GM21515 (cell line): ENCODE results near the gene NAA15.
"Not testable (repeated sequence)": the region's sequence is repeated elsewhere in the genome, so short reads cannot be mapped to it uniquely, and the experiment has no call there.

Source experiments
- ATAC-seq: cut with Tn5 transposase; IDR thresholded peaks from one replicate; pipeline ENCODE4 v1.9.1; 2021; ENCODE audit not compliant: unreplicated experiment

The NAA15 gene

DNA sequence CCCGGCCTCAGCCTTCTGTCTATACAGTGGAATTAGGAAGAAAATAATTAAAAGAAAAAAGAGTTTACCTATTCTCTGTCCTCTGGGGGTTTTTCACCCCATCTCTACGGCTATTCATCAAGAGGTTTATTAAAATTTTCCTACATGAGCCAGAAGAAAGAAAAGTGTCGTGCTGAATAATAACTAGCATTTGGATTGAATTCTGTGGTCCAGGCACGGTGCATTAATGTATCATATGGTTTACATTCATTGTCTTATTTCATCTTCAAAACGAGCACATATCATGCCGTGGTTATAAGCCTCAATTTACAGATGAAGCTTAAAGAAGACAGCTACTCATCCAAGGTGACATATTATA, 5.4 kb upstream of the NAA15 start:
- ATAC-seq, result no peak

DNA sequence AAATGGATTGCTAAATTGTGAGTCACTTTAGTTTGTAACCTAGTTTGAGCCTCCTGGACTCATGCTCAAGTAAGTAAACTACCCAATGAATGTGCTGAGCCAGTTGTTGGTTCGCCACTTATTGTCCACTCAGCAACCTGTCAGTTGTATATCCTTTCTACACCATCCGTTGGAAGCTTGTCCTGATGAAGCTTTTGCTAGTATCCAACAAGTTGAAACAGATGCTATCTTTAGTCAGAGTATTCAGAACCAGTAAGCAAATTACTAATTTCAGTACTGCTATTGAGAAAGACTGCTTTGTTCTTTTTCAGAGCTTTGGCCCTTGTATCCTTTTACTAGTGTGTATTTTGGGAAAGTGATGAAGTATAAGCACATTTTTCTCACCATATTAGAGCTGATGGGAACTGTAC, 4.3 kb upstream of the NAA15 start:
- no peak for ATAC-seq

DNA sequence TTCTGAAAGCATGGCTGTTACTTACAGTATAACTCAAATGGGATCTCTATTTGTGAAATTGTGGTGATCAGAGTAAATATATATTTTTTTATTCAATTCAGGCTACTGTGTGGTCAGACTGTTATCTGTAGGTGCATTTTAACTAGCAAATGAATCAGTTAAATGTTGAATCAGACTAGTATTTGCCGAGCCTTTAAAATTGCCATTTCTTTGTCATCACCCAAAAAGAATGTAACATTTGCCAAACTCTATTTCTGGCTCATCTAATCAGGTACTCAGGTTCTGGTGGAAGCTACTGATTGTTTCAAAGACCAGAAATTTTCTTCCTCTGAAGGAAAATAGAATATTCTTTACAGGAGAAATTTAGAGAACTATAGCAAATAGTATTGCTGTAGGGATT, 1.8 kb upstream of the NAA15 start:
- ATAC-seq, result no peak

DNA sequence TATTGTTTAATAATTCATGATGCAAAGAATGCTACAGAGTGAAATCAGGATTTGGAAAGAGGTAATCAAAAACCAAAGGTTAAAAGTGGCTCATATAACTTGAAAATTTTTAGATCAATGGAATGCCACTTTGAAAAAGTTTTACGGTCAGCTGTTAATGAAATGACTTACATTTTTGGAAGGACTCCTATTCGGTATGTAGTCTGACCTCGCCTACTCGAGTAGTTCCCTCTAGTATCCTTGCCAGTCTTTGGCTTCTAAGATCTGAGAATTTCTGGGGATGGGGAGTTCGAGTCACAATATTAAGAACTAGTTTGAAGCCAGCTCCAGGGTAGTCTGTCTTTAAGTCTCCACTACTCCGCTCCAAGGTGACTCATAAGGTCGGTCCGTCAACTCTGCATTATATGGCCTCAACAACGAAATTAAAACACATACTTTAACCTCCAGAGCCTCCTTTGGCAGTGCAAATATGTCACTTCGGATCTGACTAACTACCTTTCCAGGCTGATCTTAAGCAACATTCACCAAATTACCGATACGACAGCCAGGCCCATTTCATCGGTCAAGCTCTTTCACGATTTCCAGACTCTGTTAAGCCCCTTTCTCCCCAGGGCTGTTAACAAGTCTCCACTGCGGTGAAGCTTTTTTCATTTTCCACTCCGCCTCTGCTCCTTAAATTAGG, 733 bp upstream of the NAA15 start:
- peak; percentile 4 for ATAC-seq

DNA sequence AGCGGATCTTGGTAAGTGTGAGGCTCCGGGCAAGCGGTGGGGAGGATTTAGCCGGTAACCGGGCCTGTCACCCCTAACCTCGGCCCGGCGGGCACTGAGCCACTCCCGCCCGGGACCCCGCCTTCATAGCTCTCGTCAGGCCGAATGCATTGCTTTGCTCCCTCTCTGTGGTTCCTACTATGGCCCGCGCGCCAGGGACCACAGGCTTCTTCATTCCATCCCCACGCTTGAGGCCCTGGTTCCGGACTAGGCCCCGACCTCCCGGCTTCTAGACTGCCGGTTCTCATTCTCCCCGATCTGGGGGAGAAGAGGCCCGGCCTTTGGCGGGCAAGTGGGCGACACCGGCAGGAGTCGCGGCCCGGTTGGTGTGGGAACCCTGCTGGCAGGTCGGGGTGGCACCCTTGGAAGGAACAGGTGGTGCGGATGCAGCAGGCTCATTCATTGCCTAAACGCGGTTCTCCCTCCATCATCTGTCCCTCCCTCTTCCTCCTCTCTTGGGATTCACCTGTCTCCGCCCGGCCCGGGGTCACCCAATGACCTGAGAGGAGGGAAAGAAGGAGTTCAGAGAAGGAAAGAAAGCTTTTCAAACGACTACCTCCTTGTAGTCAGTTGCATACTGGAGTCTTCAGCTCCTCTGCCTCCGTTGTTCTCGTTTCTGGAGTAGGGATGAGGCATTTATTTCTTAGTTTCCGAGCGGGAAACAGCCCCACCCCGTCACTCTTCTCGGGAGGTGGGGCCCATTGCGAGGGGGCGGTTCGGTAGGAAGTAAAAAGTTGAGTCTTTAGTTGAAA, 711 bp downstream of the NAA15 start, which contains the start of gene NDUFC1:
Gene NDUFC1, minus strand, starts transcription at position 657 of the 791 bp plus-strand sequence. CDS start 6,679 bp downstream, outside the sequence.
- ATAC-seq, result peak; percentile 42

GRCh38 chr4:139304920-139305319, 3.6 kb downstream of the NAA15 start:
- no peak for ATAC-seq

GRCh38 chr4:139311909-139312308, 10.6 kb downstream of the NAA15 start:
- no peak for ATAC-seq

GRCh38 chr4:139312552-139313332, 11.4 kb downstream of the NAA15 start:
- ATAC-seq, result no peak

- not testable (repeated sequence) for ATAC-seq
Measured at GRCh38 chr4:139313414-139313813, 12.1 kb downstream of the NAA15 start.

DNA sequence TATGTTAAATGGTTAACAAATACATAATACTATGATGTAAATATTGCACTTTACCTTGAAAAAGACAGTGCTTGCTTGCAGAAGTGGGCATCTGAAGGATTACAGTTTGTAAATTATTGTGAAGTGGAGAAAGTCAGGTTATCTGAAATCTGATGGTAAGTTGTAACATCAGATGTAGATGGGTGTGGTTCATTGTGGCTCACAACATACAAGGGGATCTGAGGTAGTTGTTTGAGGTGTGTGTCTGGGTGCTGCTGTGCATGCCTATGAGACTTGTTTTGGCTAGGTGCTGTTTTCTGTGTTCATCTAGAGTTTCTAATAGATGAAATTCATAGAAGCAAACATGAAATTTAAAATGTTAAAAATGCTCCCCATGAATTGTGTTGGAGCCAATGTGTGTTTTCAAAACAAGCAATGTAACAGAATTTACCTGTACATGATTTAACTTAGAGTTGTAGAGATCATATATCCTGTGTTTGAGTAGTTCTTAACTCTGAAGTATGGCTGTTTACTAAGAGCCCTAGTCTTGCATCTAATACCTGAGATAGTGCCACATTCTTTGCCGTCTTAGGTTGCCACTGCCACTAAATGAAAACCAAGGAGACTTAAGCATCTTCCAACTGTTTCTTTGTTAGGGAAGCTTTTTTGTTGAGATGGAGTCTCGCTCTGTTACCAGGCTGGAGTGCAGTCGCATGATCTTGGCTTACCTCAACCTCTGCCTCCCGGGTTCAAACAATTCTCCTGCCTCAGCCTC, 12.9 kb downstream of the NAA15 start:
- no peak for ATAC-seq

DNA sequence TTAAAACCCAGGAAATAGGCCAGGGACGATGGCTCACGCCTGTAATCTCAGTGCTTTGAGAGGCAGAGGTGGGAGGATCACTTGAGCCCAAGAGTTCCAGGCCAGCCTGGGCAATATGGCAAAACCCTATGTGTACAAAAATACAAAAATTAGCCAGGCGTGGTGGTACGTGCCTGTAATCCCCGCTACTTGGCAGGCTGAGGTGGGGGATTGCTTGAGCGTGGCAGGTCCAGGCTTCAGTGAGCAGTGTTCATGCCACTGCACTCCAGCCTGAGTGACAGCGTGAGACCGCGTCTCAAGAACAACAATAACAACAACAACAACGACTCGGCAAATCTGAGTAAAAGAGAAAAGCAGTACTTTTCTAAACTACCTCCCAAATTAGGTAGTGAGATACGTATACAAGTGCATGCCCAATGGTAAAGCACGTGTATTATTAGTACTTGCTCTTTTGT, 13.9 kb downstream of the NAA15 start:
- peak; percentile 61 for ATAC-seq

DNA sequence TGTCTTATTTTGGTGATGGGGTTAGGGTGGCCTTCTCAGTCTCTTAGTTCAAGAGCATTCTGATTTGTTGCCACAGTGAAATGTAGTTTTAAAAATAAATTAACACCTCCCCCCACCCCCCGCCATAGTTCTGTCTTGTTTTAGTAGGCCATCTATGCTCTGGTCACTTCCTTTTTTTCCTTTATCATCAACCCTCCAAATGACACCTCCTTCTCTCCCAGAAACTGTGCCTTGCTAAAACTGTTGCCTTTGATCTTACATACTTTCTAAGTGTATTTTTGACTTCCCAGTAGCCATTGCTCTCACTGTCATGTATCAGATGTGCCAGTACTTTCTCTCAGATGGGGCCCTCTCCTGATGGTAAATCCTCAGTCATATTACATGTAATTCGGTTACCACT, 15.4 kb downstream of the NAA15 start:
- no peak for ATAC-seq

GRCh38 chr4:139317635-139318034, 16.3 kb downstream of the NAA15 start:
- ATAC-seq, result no peak

- ATAC-seq, result no peak
Measured at GRCh38 chr4:139319571-139319970, 18.3 kb downstream of the NAA15 start.

DNA sequence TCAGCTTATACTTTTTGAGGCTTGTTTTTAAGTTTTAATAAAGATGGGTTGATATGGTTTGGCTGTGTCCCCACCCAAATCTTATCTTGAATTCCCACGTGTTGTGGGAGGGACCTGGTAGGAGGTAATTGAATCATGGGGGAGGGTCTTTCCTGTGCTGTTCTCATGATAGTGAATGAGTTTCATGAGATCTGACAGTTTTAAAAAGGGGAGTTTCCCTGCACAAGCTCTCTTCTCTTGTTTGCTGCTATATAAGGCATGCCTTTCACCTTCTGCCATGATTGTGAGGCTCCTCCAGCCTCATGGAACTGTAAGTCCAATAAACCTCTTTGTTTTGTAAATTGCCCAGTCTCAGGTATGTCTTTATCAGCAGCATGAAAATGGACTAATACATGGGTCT, 20.8 kb downstream of the NAA15 start:
- ATAC-seq, result not testable (repeated sequence)

DNA sequence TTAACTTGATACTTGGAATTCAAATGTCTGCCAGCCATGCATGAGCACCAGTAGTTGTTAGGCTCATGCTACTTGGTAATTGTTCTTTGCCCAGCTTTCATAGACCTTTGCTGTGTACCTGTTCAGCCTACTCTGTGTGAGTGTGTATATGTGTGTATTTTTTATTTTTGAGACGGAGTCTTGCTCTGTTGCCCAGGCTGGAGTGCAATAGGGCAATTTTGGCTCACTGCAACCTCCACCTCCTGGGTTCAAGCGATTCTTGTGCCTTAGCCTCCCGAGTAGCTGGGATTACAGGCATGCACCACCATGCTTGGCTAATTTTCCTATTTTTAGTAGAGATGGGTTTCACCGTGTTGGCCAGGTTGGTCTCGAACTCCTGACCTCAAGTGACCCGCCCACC, 21.2 kb downstream of the NAA15 start:
- not testable (repeated sequence) for ATAC-seq

DNA sequence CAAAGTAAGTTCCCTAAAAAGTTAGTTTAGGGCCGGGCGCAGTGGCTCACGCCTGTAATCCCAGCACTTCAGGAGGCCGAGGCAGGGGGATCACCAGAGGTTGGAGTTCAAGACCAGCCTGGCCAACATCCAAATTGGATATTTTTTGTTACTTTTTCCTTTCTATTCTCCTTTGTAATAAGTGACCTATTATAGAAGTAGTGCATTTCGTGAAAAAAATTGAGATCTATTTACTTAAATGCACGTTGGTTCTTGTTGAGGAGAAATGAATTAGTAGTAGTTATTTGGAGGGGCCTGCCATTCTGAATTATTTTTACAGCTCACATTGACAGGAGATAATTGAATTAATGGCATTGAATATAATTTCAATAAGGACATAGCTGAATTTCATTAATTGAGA, 23.3 kb downstream of the NAA15 start:
- no peak for ATAC-seq

GRCh38 chr4:139329665-139330200, 28.4 kb downstream of the NAA15 start:
- no peak for ATAC-seq

DNA sequence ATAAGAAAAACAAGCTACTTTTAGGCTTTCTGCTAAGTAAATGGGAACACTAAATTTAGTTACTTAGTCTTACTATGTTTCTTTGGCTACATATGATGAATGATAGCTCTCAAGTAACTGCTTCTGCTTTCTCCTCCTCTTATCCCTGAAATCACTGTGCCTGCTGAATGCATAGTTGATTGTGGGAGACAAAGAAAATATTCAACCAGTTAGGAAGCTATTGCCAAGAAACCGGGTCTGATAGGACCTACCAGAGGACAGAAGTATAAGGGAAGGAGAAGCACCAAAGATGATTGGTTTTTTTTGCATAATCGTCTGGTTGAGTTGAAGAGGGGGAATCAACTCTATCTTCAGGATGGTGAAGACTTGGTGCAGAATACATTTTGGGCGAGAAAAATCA, 29.0 kb downstream of the NAA15 start:
- ATAC-seq, result no peak

GRCh38 chr4:139331185-139331584, 29.9 kb downstream of the NAA15 start:
- ATAC-seq, result no peak

- ATAC-seq, result no peak
Measured at GRCh38 chr4:139333046-139333445, 31.7 kb downstream of the NAA15 start.
